Neural cell (in vitro differentiated cells): ENCODE measurements around the gene RAMP3. TPM values are rescaled to one million over a fixed set of nuclear protein-coding genes. Genes with fewer than 3 reads are reported as not detected.

ENCODE experiments used
- H2AFZ ChIP-seq: fragments of 200-600, 300-800 bp; sonication (generic), shearing (Covaris generic); 2 replicates; pipeline ENCODE4 v1.6.0; 2014; ENCODE audit warnings: low read depth, mild to moderate bottlenecking, antibody characterized with exemption, low read length, moderate library complexity
- H3F3A ChIP-seq: fragments of 200-600 bp; shearing (Covaris generic); 2 replicates; pipeline ENCODE4 v1.6.1; 2016; ENCODE audit warnings: mild to moderate bottlenecking, moderate library complexity, mixed read lengths, antibody characterized with exemption, low read length; ENCODE audit not compliant: insufficient read depth, poor library complexity, severe bottlenecking
- H3K27ac ChIP-seq: fragments of 200-600, 300-800 bp; sonication (generic), shearing (Covaris generic); 2 replicates; pipeline ENCODE4 v1.5.1; 2014; ENCODE audit warnings: mild to moderate bottlenecking, low read length, moderate library complexity
- H3K27me3 ChIP-seq: fragments of 300-800, 200-600 bp; sonication (generic), shearing (Covaris generic); 2 replicates; pipeline ENCODE4 v1.6.0; 2014; ENCODE audit warnings: mild to moderate bottlenecking, low read depth, low read length, moderate library complexity; ENCODE audit not compliant: insufficient read depth
- H3K36me3 ChIP-seq: fragments of 300-800, 200-600 bp; sonication (generic), shearing (Covaris generic); 2 replicates; pipeline ENCODE4 v1.5.1; 2014; ENCODE audit warnings: mild to moderate bottlenecking, antibody characterized with exemption, low read length, moderate library complexity; ENCODE audit not compliant: insufficient read depth
- H3K4me2 ChIP-seq: fragments of 300-800, 200-600 bp; sonication (generic), shearing (Covaris generic); 2 replicates; pipeline ENCODE4 v1.6.0; 2014; ENCODE audit warnings: mild to moderate bottlenecking, low read length
- H3K4me3 ChIP-seq: fragments of 300-800, 200-600 bp; sonication (generic), shearing (Covaris generic); 2 replicates; pipeline ENCODE4 v1.5.1; 2014; ENCODE audit warnings: mild to moderate bottlenecking, low read length, moderate library complexity
- H3K79me2 ChIP-seq: fragments of 200-600 bp; shearing (Covaris generic); replicated peaks from 2 replicates; pipeline ENCODE4 v1.6.0; 2014; ENCODE audit warnings: mild to moderate bottlenecking, low read length, moderate library complexity; ENCODE audit not compliant: insufficient read depth
- H3K9ac ChIP-seq: fragments of 300-800, 200-600 bp; sonication (generic), shearing (Covaris generic); 2 replicates; pipeline ENCODE4 v1.6.1; 2016; ENCODE audit warnings: mild to moderate bottlenecking, low read length, mixed read lengths
- H3K9me2 ChIP-seq: fragments of 200-600 bp; shearing (Covaris generic); 2 replicates; pipeline ENCODE4 v1.6.1; 2016; ENCODE audit warnings: mild to moderate bottlenecking, low read length, mixed read lengths; ENCODE audit not compliant: insufficient read depth
- H3K9me3 ChIP-seq: fragments of 200-600, 300-800 bp; sonication (generic), shearing (Covaris generic); 2 replicates; pipeline ENCODE4 v1.6.1; 2016; ENCODE audit warnings: mild to moderate bottlenecking, mixed run types, low read length, moderate library complexity, mixed read lengths
- H4K20me1 ChIP-seq: fragments of 200-600 bp; shearing (Covaris generic); 2 replicates; pipeline ENCODE4 v1.6.1; 2016; ENCODE audit warnings: mild to moderate bottlenecking, mixed run types; ENCODE audit not compliant: insufficient read depth
- CTCF ChIP-seq: fragments of 450-650 bp; IDR thresholded peaks from 2 replicates; pipeline ENCODE4 v1.5.1; 2014; ENCODE audit warnings: antibody characterized with exemption, mild to moderate bottlenecking, moderate library complexity; ENCODE audit not compliant: poor library complexity, severe bottlenecking
- EP300 ChIP-seq: fragments of 450-650 bp; conservative IDR thresholded peaks from 2 replicates; pipeline ENCODE4 v1.6.1; 2014; ENCODE audit warnings: antibody characterized with exemption, mild to moderate bottlenecking, moderate library complexity; ENCODE audit not compliant: poor library complexity, severe bottlenecking
- EZH2 ChIP-seq: fragments of 200-600, 300-800 bp; shearing (Covaris generic), sonication (generic); IDR thresholded peaks from 2 replicates; pipeline ENCODE4 v1.6.1; 2014; ENCODE audit warnings: antibody characterized with exemption, low read length, borderline replicate concordance, mild to moderate bottlenecking; ENCODE audit not compliant: insufficient read depth, poor library complexity, severe bottlenecking
- MXI1 ChIP-seq: fragments of 450-650 bp; conservative IDR thresholded peaks from 2 replicates; pipeline ENCODE4 v1.6.1; 2014; ENCODE audit warnings: antibody characterized with exemption, mild to moderate bottlenecking; ENCODE audit not compliant: poor library complexity, severe bottlenecking
- POLR2AphosphoS5 ChIP-seq: IDR thresholded peaks from 2 replicates; pipeline ENCODE4 v1.6.1; 2012
- RAD21 ChIP-seq: fragments of 450-650 bp; conservative IDR thresholded peaks from 2 replicates; pipeline ENCODE4 v1.6.1; 2014; ENCODE audit warnings: antibody characterized with exemption, mild to moderate bottlenecking, moderate library complexity
- REST ChIP-seq: IDR thresholded peaks from 2 replicates; pipeline ENCODE4 v1.6.1; 2012; ENCODE audit warnings: borderline replicate concordance
- SMC3 ChIP-seq: fragments of 450-650 bp; conservative IDR thresholded peaks from 2 replicates; pipeline ENCODE4 v1.6.1; 2014; ENCODE audit warnings: antibody characterized with exemption, mild to moderate bottlenecking, moderate library complexity; ENCODE audit not compliant: poor library complexity
- TAF1 ChIP-seq: IDR thresholded peaks from 2 replicates; pipeline ENCODE4 v1.6.1; 2012; ENCODE audit warnings: low read depth
- polyA plus RNA-seq: library from polyadenylated mRNA; depleted of rRNA; stranded (reverse); fragments of >200 nt; gene quantifications from 2 replicates; pipeline ENCODE4 v1.2.3, GENCODE V29; 2014

The RAMP3 gene
- polyA plus RNA-seq, 1 donor from 2014 or later = not detected

GRCh38 chr7:45199506-45199905 is 41.9 kb downstream of the RAMP3 start:
- no peak overlapping the region for H3K4me2 ChIP-seq
- no peaks in the 10 kb centered on the region for H3F3A ChIP-seq
- H3K9me3 ChIP-seq = no peaks in the 10 kb centered on the region
- no peak overlapping the region for H2AFZ ChIP-seq
- no peak overlapping the region for H3K9ac ChIP-seq
- H4K20me1 ChIP-seq = no peaks in the 10 kb centered on the region
- no peaks in the 10 kb centered on the region for H3K27me3 ChIP-seq
- no peak overlapping the region for H3K4me3 ChIP-seq
- no peaks in the 10 kb centered on the region for H3K79me2 ChIP-seq
- TF ChIP-seq REST (no peak), TAF1 (no peak), SMC3 (no peak), EZH2 (no peak), POLR2AphosphoS5 (no peak), CTCF (no peak), RAD21 (no peak), EP300 (no peak), MXI1 (no peak)
- no peak overlapping the region for H3K27ac ChIP-seq
- no peaks in the 10 kb centered on the region for H3K9me2 ChIP-seq
- H3K36me3 ChIP-seq = no peaks in the 10 kb centered on the region

GRCh38 chr7:45202625-45203024 is 45.0 kb downstream of the RAMP3 start:
- H3K4me2 ChIP-seq = no peak overlapping the region

More at GRCh38 chr7:45202625-45203024, 45.0 kb downstream of the RAMP3 start:
- Histone ChIP-seq H3K36me3 (no peaks in the 10 kb centered on the region), H2AFZ (no peak overlapping the region), H3K9ac (no peak overlapping the region), H3K27me3 (no peaks in the 10 kb centered on the region), H3K79me2 (no peaks in the 10 kb centered on the region), H3K9me2 (no peaks in the 10 kb centered on the region), H3K9me3 (no peaks in the 10 kb centered on the region), H4K20me1 (no peaks in the 10 kb centered on the region), H3F3A (no peaks in the 10 kb centered on the region), H3K27ac (no peak overlapping the region), H3K4me3 (no peak overlapping the region)
- no peak for TF ChIP-seq TAF1
- no peak for TF ChIP-seq MXI1
- TF ChIP-seq POLR2AphosphoS5 = no peak
- TF ChIP-seq EZH2 = no peak
- no peak for TF ChIP-seq RAD21
- TF ChIP-seq EP300 = no peak
- no peak for TF ChIP-seq CTCF
- no peak for TF ChIP-seq REST
- no peak for TF ChIP-seq SMC3
